Measurements from ENCODE around the gene TPCN1.

The TPCN1 gene

GRCh38 chr12:113242560-113242959 lies 21.3 kb downstream of the TPCN1 start:
- DNase-seq: no peak

- no peak for DNase-seq
Measured at GRCh38 chr12:113244047-113244460, 22.8 kb downstream of the TPCN1 start.

GRCh38 chr12:113244478-113244958 lies 23.3 kb downstream of the TPCN1 start:
- DNase-seq: no peak

- no peak for DNase-seq
Measured at GRCh38 chr12:113245695-113246477, 24.6 kb downstream of the TPCN1 start.

GRCh38 chr12:113246478-113247122 lies 25.3 kb downstream of the TPCN1 start:
- DNase-seq: no peak

GRCh38 chr12:113247123-113248050 lies 26.1 kb downstream of the TPCN1 start:
- DNase-seq: no peak

GRCh38 chr12:113248051-113248825 lies 27.0 kb downstream of the TPCN1 start:
- no peak for DNase-seq

GRCh38 chr12:113248842-113249435 lies 27.7 kb downstream of the TPCN1 start:
- no peak for DNase-seq

GRCh38 chr12:113249546-113249945 lies 28.3 kb downstream of the TPCN1 start:
- DNase-seq: no peak

GRCh38 chr12:113250045-113250444 lies 28.8 kb downstream of the TPCN1 start:
- DNase-seq: no peak

GRCh38 chr12:113251404-113252070 lies 30.3 kb downstream of the TPCN1 start:
- no peak for DNase-seq

- DNase-seq: no peak
Measured at GRCh38 chr12:113252494-113252893, 31.2 kb downstream of the TPCN1 start.

- no peak for DNase-seq
Measured at GRCh38 chr12:113253532-113254285, 32.4 kb downstream of the TPCN1 start.

- no peak for DNase-seq
Measured at GRCh38 chr12:113254298-113254697, 33.0 kb downstream of the TPCN1 start.

- no peak for DNase-seq
Measured at GRCh38 chr12:113257564-113257963, 36.3 kb downstream of the TPCN1 start.

- no peak for DNase-seq
Measured at GRCh38 chr12:113260127-113260526, 38.9 kb downstream of the TPCN1 start.

- DNase-seq: no peak
Measured at GRCh38 chr12:113260636-113261300, 39.5 kb downstream of the TPCN1 start.

- no peak for DNase-seq
Measured at GRCh38 chr12:113261847-113262470, 40.7 kb downstream of the TPCN1 start.

GRCh38 chr12:113262710-113263109 lies 41.4 kb downstream of the TPCN1 start:
- no peak for DNase-seq
